ENCODE results near the gene FBXL20. TPM values are rescaled to one million over a fixed set of nuclear protein-coding genes. Genes with fewer than 3 reads are reported as not detected.
A peak's percentile ranks its signal among the peaks of the same experiment; 100 is the strongest.

Gene FBXL20
- total RNA-seq, 1 donor from 2014 or later, result 13.8 TPM

GRCh38 chr17:39237586-39237985 lies 163.8 kb downstream of the FBXL20 start:
- H3K4me3 Mint-ChIP-seq, result no peak overlapping the region
- H3K27me3 Mint-ChIP-seq (ENCODE audit: low read depth), result peaks cover 16% of the 10 kb centered on the region
- H3K27ac Mint-ChIP-seq (ENCODE audit: unreplicated experiment), result no peak overlapping the region
- DNase-seq (ENCODE audit: low read depth, low spot score), result no peak
- TF ChIP-seq CTCF (conservative IDR thresholded peaks at IDR 0.05), result no peak
- no peaks in the 10 kb centered on the region for H3K36me3 Mint-ChIP-seq (ENCODE audit: low read depth)
- no peaks in the 10 kb centered on the region for H3K9me3 Mint-ChIP-seq
- no peaks in the 10 kb centered on the region for H3K4me1 Mint-ChIP-seq

- Mint-ChIP-seq H3K36me3 (ENCODE audit: low read depth) (no peaks in the 10 kb centered on the region), H3K4me3 (no peak overlapping the region), H3K9me3 (no peaks in the 10 kb centered on the region), H3K27ac (ENCODE audit: unreplicated experiment) (no peak overlapping the region), H3K27me3 (ENCODE audit: low read depth) (peaks cover 19% of the 10 kb centered on the region), H3K4me1 (peaks cover 4% of the 10 kb centered on the region)
- TF ChIP-seq CTCF (conservative IDR thresholded peaks at IDR 0.05), result no peak
- DNase-seq (ENCODE audit: low read depth, low spot score), result no peak
Observed at GRCh38 chr17:39236981-39237441, 164.4 kb downstream of the FBXL20 start.

- H3K4me1 Mint-ChIP-seq, result peaks cover 9% of the 10 kb centered on the region
- no peak overlapping the region for H3K4me3 Mint-ChIP-seq
- no peak overlapping the region for H3K27ac Mint-ChIP-seq (ENCODE audit: unreplicated experiment)
- H3K9me3 Mint-ChIP-seq, result no peaks in the 10 kb centered on the region
- DNase-seq (ENCODE audit: low read depth, low spot score), result no peak
- peaks cover 24% of the 10 kb centered on the region for H3K27me3 Mint-ChIP-seq (ENCODE audit: low read depth)
- no peak for TF ChIP-seq CTCF (conservative IDR thresholded peaks at IDR 0.05)
- no peaks in the 10 kb centered on the region for H3K36me3 Mint-ChIP-seq (ENCODE audit: low read depth)
Observed at GRCh38 chr17:39236450-39236927, 164.9 kb downstream of the FBXL20 start.

- no peak for DNase-seq (ENCODE audit: low read depth, low spot score)
- peaks cover 13% of the 10 kb centered on the region for H3K4me1 Mint-ChIP-seq
- no peaks in the 10 kb centered on the region for H3K9me3 Mint-ChIP-seq
- no peaks in the 10 kb centered on the region for H3K36me3 Mint-ChIP-seq (ENCODE audit: low read depth)
- H3K27me3 Mint-ChIP-seq (ENCODE audit: low read depth), result peaks cover 27% of the 10 kb centered on the region
- TF ChIP-seq CTCF (conservative IDR thresholded peaks at IDR 0.05), result peak; percentile 70
- H3K4me3 Mint-ChIP-seq, result no peak overlapping the region
- no peak overlapping the region for H3K27ac Mint-ChIP-seq (ENCODE audit: unreplicated experiment)
Observed at GRCh38 chr17:39235555-39236449, 165.6 kb downstream of the FBXL20 start.

GRCh38 chr17:39231591-39232551 lies 169.6 kb downstream of the FBXL20 start:
- DNase-seq (ENCODE audit: low read depth, low spot score), result peak; percentile 60

More at GRCh38 chr17:39231591-39232551, 169.6 kb downstream of the FBXL20 start:
- no peaks in the 10 kb centered on the region for H3K9me3 Mint-ChIP-seq
- H3K27me3 Mint-ChIP-seq (ENCODE audit: low read depth), result peaks cover 28% of the 10 kb centered on the region
- H3K4me3 Mint-ChIP-seq, result peak overlapping the region; percentile 58
- no peaks in the 10 kb centered on the region for H3K36me3 Mint-ChIP-seq (ENCODE audit: low read depth)
- peaks cover 23% of the 10 kb centered on the region for H3K4me1 Mint-ChIP-seq
- TF ChIP-seq CTCF (conservative IDR thresholded peaks at IDR 0.05), result peak; percentile 71
- H3K27ac Mint-ChIP-seq (ENCODE audit: unreplicated experiment), result peak overlapping the region; percentile 69

Measured in neural crest cell (in vitro differentiated cells).